ENCODE measurements around the gene SUGCT.

SUGCT gene

DNA sequence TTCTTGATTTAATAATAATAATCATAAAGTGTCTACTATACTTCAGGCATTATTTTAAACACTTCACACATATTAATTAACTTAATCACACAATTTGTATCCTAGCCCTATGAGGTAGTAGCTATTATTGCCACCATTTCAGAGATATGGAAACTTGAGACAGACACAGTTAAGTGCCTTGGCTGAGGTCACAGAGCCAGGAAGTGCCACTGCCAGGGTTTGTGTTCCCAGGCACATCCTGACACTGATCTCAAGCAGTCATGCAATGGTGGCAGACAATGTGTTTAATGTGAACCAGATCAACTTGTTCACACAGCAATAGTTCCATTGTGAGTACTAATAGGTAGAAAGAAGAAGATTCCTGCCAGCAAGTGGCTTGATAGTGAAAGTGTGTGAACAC, 666.0 kb downstream of the SUGCT start:
- FAIRE-seq = no peak

DNA sequence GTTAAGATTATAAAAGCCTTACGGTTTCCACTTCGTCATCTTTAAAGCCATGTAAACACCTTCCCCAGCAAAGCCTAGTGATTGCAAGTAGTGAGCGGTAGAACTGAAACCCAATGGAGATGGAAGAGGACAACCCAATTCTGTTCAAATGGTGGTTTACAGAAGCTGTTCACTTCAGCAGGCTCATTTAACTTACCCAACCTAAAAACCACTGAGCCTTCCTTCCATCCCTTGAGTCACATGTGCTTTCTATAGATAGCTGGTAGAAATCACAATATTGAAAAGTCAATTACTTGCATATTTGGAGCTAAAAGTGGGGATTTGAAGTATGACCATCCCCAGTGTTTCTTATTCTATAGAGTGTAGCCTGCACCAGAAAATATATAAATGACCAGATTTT, 667.7 kb downstream of the SUGCT start:
- FAIRE-seq = no peak

DNA sequence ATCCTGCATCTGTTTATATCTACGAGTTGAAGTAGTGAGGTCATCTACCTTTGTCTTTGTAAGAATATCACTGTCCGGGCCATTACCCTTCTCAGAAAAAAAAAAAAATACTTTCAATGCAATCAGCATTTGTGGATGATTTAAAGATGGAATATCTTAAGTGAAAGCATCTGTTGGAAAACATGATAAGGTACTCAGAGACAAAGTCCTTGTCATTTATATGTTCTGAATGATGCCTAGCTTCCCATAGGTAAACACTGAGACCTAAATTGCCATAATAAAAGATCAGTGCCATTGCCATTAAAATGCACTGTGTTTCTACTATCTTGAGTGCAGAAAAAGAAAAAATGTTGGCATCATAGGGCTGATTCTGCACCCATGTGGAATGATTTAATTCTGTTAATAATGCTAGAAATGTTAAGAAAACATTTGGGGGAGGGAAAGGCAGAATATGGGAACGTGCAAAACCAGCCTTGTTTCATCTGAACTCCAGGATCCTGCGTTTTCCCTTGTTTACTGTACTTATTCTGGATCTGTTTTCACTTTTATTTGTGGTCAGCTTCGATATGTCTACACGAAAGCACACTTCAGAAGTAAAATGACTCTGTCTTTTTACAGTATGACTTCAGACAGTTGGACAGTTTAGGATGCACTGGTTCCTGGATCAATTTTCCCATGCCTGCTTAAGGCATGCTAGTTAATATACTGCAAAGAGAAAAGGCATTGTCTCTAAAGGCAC, 669.8 kb downstream of the SUGCT start:
- FAIRE-seq = no peak

DNA sequence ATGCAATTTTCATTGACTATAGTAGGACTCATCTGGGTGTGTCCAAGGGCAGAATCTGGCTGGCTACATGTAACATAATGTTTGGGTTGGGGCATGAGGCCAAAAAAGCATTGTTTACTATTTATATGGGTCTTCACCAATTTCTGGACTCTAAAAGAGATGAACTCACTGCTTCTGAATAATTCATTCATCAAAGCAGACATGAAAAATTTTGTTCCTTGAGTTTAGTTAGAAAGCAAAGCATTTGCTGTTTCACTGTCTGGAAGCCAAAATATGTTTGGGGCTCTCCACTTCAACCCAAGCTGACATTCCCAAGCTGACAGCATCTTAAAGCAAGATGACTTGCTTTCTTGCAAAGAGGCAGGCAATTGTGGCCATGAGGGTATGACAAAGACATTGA, 670.6 kb downstream of the SUGCT start:
- FAIRE-seq = no peak

DNA sequence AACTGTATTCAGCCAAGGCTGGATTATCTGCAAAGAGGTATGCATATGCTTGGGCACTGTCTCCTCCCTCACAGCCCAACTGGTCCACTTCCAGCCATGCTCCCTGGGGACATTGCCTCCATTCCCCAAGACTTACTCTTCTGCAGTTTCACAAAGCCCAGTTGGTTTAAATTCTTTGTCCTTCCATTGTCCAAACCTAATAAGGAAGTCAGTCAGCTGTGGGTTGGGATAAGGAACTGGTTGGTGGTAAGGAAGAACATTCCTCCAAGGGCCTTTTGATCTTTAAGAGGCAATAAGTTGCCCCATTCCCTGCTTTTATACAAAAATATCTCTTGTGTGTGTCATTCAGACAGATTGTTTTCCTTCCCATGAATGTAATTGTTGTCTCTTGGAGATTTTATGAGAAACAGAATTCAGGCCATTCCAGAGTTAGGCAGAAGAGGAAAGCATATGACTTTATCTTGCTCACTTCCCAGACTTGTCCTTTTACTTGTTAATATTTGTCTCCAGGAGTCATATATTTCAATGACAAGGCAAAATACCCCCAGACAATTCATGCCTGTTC, 673.7 kb downstream of the SUGCT start:
- no peak for FAIRE-seq

- no peak for FAIRE-seq
These were observed 675.5 kb downstream of the SUGCT start for GRCh38 chr7:40810274-40810673.

DNA sequence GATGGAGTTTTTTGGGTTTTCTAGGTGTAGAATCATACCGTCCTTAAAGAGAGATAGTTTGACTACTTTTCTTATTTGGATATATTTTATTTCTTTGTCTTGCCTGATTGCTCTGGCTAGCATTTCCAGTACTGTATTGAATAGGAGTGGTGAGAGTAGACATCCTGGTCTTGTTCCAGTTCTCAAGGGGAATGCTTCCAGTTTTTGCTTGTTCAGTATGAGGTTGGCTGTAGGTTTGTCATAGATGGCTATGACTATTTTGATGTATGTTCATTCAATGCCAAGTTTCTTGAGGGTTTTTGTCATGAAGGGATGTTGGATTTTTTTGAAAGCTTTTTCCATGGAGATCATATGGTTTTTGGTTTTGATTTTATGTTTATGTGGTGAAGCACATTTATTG, 676.9 kb downstream of the SUGCT start:
- FAIRE-seq = no peak

DNA sequence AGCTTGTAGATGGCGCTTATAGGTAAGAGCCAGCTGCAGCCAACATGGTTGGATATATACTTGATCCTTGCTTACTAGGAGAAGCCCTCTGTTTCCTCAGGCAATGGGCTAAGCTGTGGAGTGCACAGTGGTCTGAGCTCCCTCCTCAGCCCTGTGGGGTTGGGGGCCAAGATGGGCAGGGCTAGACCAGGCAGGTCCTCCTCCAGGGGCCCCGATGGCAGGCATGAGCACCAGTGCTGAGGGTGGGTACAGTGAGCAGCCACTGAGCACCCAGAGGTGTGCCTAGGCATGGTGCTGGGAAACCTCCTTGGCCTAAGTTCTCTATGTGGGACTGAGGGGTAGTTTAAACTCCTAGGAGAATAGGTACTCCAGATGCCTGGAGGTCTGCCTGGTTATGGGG, 680.2 kb downstream of the SUGCT start:
- no peak for FAIRE-seq

- FAIRE-seq = no peak
These were observed 680.7 kb downstream of the SUGCT start for GRCh38 chr7:40815512-40815911.

DNA sequence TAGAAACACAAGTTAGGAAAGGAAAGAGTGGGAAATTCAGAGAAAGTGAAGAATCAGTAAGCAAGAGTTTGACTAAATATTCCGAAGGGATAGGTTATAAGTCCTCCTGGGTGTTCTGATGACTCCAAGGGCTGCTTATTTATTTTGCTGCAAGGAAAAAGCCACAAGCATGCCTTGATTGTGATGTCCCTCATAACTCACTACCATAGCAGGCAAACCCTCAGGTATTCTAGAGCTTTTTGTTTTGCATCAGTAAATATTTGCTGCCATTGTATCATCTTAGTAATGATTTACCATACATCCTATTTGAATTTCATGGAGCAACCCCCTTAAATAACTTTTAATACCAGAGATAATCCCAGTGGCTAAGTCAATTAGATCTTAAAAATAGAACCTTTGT, 688.1 kb downstream of the SUGCT start:
- no peak for FAIRE-seq

DNA sequence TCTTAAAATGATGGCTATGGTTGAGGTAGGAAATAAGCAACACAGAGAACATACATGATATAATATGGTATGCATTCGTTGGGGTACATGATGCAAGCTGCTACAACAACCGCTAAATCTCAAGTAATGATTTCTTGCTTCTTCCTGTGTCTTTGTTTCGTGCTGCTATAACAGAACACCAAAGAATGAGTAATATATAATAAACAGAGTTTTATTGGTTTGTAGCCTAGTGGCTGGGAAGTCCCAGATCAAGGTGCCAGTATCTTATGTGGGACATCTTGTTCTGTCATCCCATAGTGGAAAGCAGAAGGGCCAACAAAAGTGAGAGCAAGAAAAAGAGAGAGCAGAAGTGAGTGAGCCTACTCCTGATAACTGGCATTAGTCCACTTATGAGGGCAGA, 689.7 kb downstream of the SUGCT start:
- no peak for FAIRE-seq

- no peak for FAIRE-seq
These were observed 691.8 kb downstream of the SUGCT start for GRCh38 chr7:40826411-40827221.

GRCh38 chr7:40827222-40828085, 692.6 kb downstream of the SUGCT start:
- no peak for FAIRE-seq

GRCh38 chr7:40828686-40829600, 694.1 kb downstream of the SUGCT start:
- no peak for FAIRE-seq

DNA sequence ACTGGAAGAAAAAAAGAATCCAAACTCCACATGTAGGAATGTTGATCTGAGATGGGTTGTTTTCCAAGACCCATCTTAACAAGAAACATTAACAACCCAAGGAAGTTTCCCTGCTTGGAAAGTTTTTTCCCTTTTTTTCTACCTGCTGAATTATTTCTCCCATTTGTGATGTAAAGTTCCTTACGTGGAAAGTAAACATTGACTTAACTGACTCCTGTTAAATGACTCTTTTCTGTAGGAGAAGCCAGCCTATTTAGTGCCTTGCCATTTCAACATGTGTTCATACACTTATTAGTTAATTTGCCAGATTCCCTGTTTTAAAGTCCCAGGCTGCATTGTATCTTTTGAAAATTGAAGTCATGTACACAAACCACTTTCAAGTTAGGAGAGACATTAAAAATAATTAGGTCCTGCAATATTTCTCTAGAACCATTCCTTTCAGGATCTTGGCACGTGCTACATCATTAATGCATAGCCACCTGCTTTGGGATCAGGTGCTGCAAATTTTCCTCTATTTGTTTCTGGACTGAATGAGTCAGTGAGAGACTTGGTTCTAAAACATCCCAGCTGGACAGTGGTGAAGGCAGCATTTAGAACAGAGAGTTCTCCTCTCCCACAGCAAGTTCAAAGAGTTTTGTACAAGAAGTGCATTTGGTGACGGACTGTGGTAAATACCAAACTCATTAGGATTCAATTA, 698.5 kb downstream of the SUGCT start:
- FAIRE-seq = no peak

GRCh38 chr7:40833888-40834234, 699.1 kb downstream of the SUGCT start:
- FAIRE-seq = no peak

- no peak for FAIRE-seq
These were observed 701.4 kb downstream of the SUGCT start for GRCh38 chr7:40836218-40836617.

DNA sequence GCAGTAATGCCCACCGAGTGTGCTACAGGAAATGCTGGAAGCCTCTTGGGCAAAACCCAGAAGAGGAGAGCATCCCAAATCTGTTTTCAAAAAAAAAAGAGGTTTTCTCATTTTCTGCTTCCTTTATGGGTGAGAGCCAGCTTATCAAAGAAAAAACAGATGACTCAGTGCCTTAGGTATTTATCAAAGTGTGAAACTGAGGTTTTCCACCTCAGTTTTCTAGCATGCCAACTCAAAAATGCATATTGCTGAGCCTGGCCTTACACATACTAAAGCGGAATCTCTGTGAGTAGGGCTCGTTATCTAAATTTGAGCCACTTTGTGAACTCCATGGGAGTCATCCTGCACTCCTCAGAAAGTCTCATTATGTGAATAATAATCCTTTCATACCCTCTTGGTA, 705.1 kb downstream of the SUGCT start:
- no peak for FAIRE-seq

DNA sequence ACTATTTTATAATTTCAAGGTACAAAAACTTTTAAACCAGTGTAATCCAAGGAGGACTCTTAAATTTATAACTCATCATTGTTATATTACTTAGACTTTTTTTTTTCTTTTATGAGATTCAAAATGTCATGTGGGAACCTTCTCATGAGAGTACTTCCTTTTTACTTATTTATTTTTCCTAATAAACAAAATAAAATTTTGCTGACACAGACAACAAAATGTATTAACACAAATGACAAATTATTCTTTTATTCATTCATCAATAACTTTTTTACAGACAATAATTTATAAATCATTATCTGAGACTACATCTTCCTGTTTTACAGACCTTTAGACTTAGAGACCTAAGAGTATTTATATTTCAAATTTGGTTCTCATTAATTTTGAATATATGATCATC, 706.2 kb downstream of the SUGCT start:
- FAIRE-seq = no peak

DNA sequence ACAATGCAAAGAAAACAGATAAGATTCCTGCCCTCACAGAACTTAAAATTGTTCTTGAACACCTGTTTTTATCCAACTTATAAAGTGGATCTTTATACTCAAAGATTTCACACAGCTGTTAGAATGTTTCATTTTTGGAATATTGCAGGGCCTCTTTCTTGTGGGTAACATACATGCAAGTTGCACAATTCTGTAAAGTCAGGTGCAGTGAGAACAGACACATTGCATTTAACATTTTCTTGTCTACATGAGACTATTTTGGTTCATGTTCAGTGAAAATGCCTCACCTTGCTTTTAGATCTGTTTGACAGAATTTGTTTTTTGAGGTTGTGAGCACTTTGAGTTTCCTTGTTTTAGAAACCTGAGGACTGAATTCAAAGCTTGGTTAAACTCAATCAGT, 707.8 kb downstream of the SUGCT start:
- FAIRE-seq = no peak

GRCh38 chr7:40843338-40843985, 708.7 kb downstream of the SUGCT start:
- no peak for FAIRE-seq
